GM21619 (cell line): ENCODE results near the gene THSD8.
"Not testable (repeated sequence)": the region's sequence is repeated elsewhere in the genome, so short reads cannot be mapped to it uniquely, and the experiment has no call there.

ENCODE experiments used
- ATAC-seq: cut with Tn5 transposase; IDR thresholded peaks from one replicate; pipeline ENCODE4 v1.9.1; 2021; ENCODE audit not compliant: unreplicated experiment

THSD8 gene

DNA sequence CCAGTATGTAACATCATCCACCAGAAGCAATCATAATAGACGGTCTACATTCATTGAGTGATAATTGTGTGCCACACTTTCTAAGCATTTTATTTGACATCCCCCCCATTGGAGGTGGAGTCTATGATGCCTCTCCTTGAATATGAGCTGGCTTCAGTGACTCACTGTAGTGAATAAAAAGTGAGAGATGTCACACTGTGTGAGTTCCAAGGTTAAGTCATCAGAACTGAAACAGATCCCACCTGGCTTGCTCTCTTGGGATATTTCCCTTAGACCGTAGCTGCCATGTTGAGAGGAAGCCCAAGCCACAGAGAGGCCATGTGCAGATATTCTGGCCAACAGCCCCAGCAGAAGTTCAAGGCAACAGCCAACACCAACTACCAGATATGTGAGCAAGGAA is 19.9 kb downstream of the THSD8 start:
- no peak for ATAC-seq

GRCh38 chr19:12825254-12826131 is 23.6 kb downstream of the THSD8 start:
- no peak for ATAC-seq

DNA sequence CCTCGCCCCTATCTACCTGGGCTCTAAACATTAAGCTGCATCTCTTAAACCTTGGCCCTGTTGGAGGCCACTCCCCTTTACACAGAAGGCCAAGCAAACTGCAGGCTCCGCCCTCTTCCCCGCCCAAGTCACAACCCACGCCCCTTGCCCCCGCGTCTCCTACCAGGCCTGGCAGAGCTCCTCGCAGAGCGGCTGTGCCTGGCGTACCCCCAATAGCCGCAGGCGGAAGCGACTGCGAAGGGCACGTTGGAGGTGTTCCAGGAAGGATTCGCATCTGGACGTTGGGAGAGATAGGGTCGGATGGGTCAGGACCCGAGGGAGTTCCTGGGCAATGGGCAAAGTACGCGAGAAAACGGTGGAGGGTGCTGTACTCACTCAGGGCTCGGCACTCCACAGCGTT is 26.6 kb downstream of the THSD8 start:
- no peak for ATAC-seq

DNA sequence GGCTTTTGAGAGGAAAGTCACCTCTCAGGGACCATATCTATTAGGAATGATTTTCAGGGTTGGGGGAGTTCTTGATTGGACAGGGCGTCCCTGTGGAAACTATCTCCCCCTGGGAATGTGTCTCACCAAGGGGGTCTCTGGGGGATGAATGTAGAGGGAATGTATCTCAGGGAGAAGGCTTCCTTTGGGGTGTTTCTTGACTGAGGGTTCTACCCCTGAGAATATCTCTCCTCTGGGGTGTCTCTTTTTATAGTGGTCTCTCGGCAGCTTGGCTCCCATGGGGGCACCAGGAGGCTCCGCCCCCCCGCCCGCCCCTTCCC is 31.5 kb downstream of the THSD8 start:
- ATAC-seq, result no peak

GRCh38 chr19:12833738-12834565 is 32.1 kb downstream of the THSD8 start:
- ATAC-seq, result no peak

- no peak for ATAC-seq
Observed at GRCh38 chr19:12834566-12834943, 32.7 kb downstream of the THSD8 start, which contains the start of gene RTBDN. TSS of gene RTBDN (minus strand) at chr19:12834579. CDS start at chr19:12829979, 4,600 bp downstream.

DNA sequence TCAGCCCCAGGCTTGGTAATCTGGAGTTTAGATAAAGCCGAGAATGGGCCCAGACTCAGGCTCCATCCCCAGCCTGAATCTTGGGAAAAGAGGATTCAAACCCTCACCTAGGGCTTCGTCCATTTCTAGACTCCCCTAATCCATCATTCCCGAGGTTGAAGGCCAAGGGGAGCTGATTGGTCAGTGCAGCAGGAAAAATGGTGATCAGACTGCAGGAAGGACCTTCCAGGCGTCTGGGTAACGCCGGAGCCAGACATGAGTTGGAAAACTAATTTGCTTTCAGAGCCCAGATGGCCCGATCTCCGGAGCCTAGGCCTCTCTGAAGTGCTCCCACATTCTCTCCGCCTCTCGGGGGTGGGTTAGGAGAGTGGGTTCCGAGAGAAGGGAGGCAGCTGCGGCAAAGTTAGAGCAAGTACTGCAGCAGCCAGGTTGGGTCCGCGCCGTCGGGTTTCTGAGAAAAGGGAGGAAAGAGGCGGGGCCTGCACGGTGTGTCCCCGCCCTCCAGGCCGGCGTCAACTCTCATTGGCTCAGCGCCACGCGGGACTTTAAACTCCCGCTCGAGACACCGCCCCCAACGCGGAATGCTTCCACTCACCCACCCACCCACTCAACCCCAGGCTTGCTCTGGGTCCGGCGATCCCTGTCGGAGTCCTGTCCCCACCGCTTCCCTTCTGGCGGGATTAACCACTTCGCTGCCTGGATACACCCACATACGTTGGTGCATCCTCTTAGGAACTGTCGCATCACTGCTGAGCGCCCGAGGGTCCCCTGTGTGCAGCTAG is 33.3 kb downstream of the THSD8 start:
- ATAC-seq, result no peak

GRCh38 chr19:12836529-12836863 is 34.6 kb downstream of the THSD8 start:
- no peak for ATAC-seq

- ATAC-seq, result no peak
Observed at GRCh38 chr19:12837225-12837624, 35.4 kb downstream of the THSD8 start.

DNA sequence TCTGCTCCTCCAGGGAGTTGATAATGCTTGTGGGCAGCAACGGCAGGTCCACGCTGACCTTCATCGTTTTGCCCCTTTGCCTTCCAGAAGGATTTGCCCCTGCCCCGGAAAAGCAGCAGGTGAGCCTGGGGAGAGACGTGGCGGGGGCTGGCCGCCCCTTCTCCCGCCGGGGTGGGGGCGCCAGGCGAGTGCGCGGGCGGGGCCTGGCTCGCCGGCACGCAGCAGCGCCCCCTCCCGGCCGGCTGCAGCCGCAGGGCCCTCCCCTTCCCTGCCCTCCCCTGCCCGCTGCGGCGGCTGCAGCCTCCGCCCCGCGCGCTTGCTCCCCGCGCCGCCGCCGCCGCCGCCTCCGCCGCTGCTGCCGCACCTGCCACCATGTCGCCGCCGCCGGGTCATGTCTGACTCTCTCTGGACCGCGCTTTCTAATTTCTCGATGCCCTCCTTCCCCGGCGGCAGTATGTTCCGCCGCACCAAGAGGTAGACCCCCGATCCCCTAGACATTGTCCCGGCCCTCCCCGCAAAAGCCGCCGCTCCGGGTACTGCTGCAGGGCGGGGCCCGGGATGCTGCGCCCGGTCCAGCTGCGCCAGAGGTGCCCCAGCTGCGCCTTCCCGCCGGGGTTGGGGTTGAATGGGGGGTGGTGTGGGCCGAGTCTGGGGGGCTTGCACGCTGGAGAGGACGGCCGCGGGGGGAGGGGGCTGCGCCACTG is 36.5 kb downstream of the THSD8 start, which contains the start of gene MAST1:
MAST1 (plus strand) TSS at position 334 of the 704 bp plus-strand sequence; CDS start at position 392, 58 bp downstream.
- ATAC-seq, result no peak

- ATAC-seq, result no peak
Observed at GRCh38 chr19:12838886-12839756, 37.3 kb downstream of the THSD8 start.

- ATAC-seq, result no peak
Observed at GRCh38 chr19:12840091-12841079, 38.5 kb downstream of the THSD8 start.

- no peak for ATAC-seq
Observed at GRCh38 chr19:12841094-12841493, 39.2 kb downstream of the THSD8 start.

DNA sequence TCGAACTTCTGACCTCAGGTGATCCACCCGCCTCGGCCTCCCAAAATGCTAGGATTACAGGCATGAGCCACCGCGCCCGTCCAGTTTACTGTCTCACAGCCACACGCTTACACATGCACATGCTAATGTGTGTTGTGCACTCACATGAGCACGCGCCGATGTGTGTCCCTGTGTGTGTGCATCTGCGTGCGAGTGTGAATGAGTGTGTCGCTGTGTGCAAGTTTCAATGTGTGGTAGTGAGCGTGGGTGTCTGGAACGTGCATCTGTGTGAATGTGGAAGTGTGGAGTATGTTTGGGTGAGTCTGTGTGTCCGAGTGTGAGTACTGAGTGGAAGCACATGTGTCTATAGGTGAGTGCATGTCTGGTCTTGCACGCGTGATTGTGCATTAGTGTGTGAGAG is 40.6 kb downstream of the THSD8 start:
- no peak for ATAC-seq

DNA sequence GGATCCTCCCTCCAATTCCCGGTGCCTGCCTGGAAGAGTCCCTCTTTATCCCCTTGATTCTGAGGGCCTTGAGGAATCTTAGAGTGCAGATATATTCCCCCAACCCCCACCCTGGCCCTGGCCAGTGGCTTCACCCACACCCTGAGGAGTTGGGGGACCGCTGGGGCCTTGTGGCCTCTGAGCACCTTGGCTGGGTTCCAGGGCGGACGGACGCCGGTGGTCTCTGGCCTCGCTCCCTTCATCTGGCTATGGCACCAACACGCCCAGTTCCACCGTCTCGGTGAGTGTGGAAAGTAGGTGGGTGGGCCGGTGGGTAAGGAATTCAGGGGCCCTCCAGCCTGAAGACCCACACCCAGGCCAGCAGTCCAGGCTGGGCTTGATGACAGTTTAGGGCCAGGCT is 41.5 kb downstream of the THSD8 start:
- ATAC-seq, result no peak

DNA sequence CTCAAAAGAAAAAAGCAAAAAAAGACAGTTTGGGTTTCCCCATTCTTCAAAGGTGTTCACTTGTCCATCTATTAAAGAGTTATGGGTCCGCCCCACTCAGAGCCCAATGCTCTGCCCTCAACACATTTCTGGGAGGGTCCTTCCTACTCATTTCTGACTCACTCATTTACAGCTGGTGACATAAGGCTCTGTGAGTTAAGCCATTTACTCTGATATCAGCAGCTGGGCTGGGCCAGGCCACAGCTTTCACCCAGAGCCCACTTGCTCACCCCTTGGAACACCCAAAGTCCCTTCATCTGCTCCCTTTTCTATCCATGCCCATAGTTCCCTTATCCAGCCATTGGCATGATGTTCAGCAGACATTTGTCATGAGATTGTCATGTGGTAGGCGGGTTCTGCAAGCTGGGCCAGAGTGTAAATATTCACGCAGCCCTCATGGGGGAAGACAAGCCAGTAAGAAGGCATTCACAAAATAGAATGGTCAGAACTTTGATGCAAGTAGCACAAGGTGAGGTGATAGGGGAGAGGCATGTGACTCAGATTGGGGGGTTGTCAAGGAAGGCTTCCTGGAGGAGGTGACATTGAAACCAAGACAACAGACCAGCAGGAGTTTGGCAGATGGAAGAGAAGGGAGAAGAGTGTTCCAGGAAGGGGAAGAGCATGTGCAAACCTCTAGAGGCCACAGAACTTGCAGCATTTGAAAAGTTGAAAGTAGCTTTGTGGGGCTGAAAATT is 42.3 kb downstream of the THSD8 start:
- ATAC-seq, result no peak

DNA sequence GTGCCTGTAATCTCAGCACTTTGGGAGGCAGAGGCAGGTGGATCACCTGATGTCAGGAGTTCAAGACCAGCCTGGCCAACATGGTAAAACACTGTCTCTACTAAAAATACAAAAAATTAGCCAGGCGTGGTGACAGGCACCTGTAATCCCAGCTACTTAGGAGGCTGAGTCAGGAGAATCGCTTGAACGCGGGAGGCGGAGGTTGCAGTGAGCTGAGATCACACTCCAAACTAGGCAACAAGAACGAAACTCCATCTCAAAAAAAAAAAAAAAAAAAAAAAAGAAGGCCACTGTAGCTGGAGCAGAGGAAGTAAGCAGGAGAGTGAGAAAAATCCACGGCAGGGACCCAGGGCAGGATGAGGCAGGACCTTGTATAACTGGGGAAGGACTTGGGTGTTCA is 44.7 kb downstream of the THSD8 start:
- ATAC-seq, result not testable (repeated sequence)
